T follicular helper cell (primary cell): ENCODE results near the gene OR2G6.
"Not testable (repeated sequence)": the region's sequence is repeated elsewhere in the genome, so short reads cannot be mapped to it uniquely, and the experiment has no call there.

Experiments used
- DNase-seq: peaks from one replicate; pipeline ENCODE4 v3.0.0-alpha.2; 2020; ENCODE audit warnings: low read depth

The OR2G6 gene

DNA sequence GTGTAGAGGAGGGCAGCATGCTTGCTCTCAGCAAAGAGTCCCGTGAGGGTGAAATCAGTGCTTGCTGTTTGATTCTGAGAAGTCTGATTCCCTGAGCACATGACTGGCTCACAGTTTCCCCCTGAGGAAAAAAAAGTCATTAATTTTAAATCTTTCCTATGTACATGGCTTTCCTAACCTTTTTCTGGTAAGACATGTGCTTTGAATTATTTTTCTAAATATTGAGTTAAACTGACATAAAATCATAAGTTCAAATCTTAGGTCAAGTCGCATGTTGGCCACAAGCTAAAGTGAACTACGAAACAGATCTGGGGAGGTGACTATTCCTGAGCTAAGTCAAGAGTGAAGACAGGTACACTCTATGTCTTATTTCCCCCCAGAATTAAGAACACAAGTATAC is 66.8 kb downstream of the OR2G6 start, which contains the start of gene OR2T34:
OR2T34 (minus strand) TSS at position 101 of the 400 bp plus-strand sequence; CDS start at position 101, 0 bp downstream.
- DNase-seq: not testable (repeated sequence)

DNA sequence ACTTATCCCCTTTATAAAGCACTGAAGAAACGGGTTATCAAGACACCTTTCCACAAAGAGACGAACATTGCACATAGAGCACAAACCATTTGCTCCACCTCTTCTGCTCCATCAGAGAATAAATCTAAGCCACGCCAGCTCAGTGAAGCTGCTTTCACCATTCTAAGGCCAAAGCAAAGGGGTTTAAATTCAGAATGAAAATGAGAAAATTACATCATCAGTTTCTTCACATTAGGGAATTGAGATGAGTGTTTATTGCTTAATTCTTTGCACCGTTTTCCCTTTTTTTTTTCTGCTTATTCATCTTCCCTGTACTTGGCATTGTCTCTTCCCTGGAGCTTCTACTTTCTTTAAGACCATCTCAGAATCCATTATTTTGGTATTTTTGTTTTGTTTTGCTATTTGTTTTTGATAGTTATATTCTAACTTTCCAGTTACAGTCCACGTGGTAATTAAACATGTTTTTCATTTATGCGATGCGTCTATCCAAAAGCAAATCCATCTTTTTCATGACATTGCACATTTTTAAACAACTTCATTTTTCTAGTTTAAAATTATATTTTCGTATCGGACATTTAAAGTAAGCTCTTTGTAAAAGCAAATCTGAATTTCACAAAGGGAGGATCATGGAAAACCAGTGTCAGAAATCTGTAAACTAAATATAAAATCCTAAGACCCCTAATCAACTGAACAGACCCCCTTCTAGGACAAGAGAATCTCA is 68.5 kb downstream of the OR2G6 start:
- no peak for DNase-seq
